CD4-positive, alpha-beta memory T cell (primary cell): Measurements from ENCODE around the gene CLIC1. TPM values are rescaled to one million over a fixed set of nuclear protein-coding genes. Genes with fewer than 3 reads are reported as not detected.

Experiments
- CTCF ChIA-PET: fragments of 350-600 bp; sonication (Branson Sonifier 250); formaldehyde crosslinking; loops from one replicate; lab custom pipeline; 2021; ENCODE audit warnings: inconsistent platforms; ENCODE audit not compliant: partially characterized antibody; lab: Charles Lee
- POLR2A ChIA-PET: fragments of 350-600 bp; sonication (Branson Sonifier 250); formaldehyde crosslinking; loops from one replicate; lab custom pipeline; 2021; ENCODE audit not compliant: partially characterized antibody; lab: Charles Lee
- DNase-seq, 5 donors: peaks; one replicate each; pipeline versions ENCODE4 v3.0.0 to v3.0.0-alpha.2; 2020 to 2022; ENCODE audit warnings: mixed read lengths in 1 of 5
- H3K27ac ChIP-seq: one replicate; pipeline ENCODE4 v1.7.0; 2013; ENCODE audit warnings: low read depth, low read length
- H3K27me3 ChIP-seq: 2 replicates; pipeline ENCODE4 v1.7.0; 2013; ENCODE audit warnings: mild to moderate bottlenecking, low read length, moderate library complexity; ENCODE audit not compliant: insufficient read depth
- H3K36me3 ChIP-seq: 2 replicates; pipeline ENCODE4 v1.7.0; 2013; ENCODE audit warnings: mild to moderate bottlenecking, low read length, moderate library complexity; ENCODE audit not compliant: insufficient read depth
- H3K4me1 ChIP-seq: 2 replicates; pipeline ENCODE4 v1.7.0; 2013; ENCODE audit warnings: mild to moderate bottlenecking, low read length, moderate library complexity; ENCODE audit not compliant: insufficient read depth
- H3K4me3 ChIP-seq, 2 donors: one replicate each; pipeline ENCODE4 v1.7.0; 2013; ENCODE audit warnings: low read length in 2 of 2, mild to moderate bottlenecking in 1 of 2
- H3K9me3 ChIP-seq, 2 donors: one replicate each; pipeline ENCODE4 v1.7.0; 2013; ENCODE audit warnings: low read length in 2 of 2, control low read depth in 1 of 2; ENCODE audit not compliant: control insufficient read depth in 1 of 2
- H3K27ac Mint-ChIP-seq, 7 donors: one replicate each; pipeline ENCODE4 v1.8.0; 2020 to 2021; ENCODE audit warnings: mixed read lengths in 7 of 7, mild to moderate bottlenecking in 6 of 7, inconsistent platforms in 3 of 7, moderate library complexity in 3 of 7
- H3K27me3 Mint-ChIP-seq, 2 donors: one replicate each; pipeline ENCODE4 v1.8.0; 2020 to 2021; ENCODE audit warnings: mixed read lengths in 2 of 2
- H3K36me3 Mint-ChIP-seq, 2 donors: one replicate each; pipeline ENCODE4 v1.8.0; 2020 to 2021; ENCODE audit warnings: mixed read lengths in 2 of 2, inconsistent platforms in 1 of 2, mild to moderate bottlenecking in 1 of 2
- H3K4me1 Mint-ChIP-seq, 4 donors: one replicate each; pipeline ENCODE4 v1.8.0; 2020 to 2021; ENCODE audit warnings: mixed read lengths in 4 of 4, mild to moderate bottlenecking in 1 of 4
- H3K4me3 Mint-ChIP-seq, 8 donors: one replicate each; pipeline ENCODE4 v1.8.0; 2020 to 2021; ENCODE audit warnings: mixed read lengths in 8 of 8, mild to moderate bottlenecking in 7 of 8, moderate library complexity in 6 of 8, inconsistent platforms in 3 of 8
- H3K9me3 Mint-ChIP-seq, 8 donors: one replicate each; pipeline ENCODE4 v1.8.0; 2020 to 2021; ENCODE audit warnings: mixed read lengths in 8 of 8, mild to moderate bottlenecking in 5 of 8, inconsistent platforms in 3 of 8, moderate library complexity in 1 of 8
- intact Hi-C: fragments of 100-400 bp; cut with micrococcal nuclease; formaldehyde crosslinking; loops from one replicate; pipeline ENCODE4 v1.15.1; 2023
- polyA plus RNA-seq, 2 donors: library from polyadenylated mRNA; unstranded; fragments of 300-500 nt; fragmentation: Illumina TruSeq; gene quantifications; one replicate each; pipeline ENCODE4 v1.2.3, GENCODE V29; 2021
- total RNA-seq, 2 experiments: library from RNA; stranded (reverse); gene quantifications; one replicate each; pipeline ENCODE4 v1.2.3, GENCODE V29; 2021

The CLIC1 gene
- total and polyA plus RNA-seq, 4 experiments from 2014 or later = 91.0 to 601 (median 280) TPM

DNA sequence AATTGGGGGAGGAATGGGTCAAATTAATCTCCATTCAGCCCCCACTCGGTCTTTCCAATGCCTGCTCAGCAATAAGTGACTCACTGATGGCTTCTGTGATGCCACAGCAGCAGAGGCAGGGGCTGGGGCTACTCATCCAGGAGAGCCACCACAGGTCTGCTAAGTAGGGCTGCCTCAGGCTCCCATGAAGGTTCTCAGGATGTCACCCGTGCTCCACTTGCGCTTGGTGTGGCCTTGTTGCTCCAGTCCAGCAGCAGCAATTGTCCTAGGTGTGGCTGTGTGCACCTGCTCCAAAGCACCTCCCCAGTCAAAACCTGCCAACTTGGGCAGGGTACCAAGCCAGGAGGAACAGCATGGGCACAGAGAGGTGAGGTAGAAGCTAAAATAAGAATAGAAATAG, 14.2 kb downstream of the CLIC1 start:
- no peaks in the 10 kb centered on the region for H3K36me3 ChIP-seq
- H3K4me3 ChIP-seq = no peak overlapping the region
- H3K9me3 ChIP-seq = no peaks in the 10 kb centered on the region
- H3K9me3 Mint-ChIP-seq = no peaks in the 10 kb centered on the region
- peaks cover 0 to 2% of the 10 kb centered on the region in 2 donors for H3K27me3 Mint-ChIP-seq
- no peak overlapping the region for H3K27ac ChIP-seq
- intact Hi-C loops = no loop called here
- H3K27me3 ChIP-seq = no peaks in the 10 kb centered on the region
- H3K36me3 Mint-ChIP-seq = peaks cover 0 to 4% of the 10 kb centered on the region in 2 donors
- H3K27ac Mint-ChIP-seq = no peak overlapping the region
- CTCF ChIA-PET = interaction anchor here (1.1 to 1.6 kb wide), 2 partner anchors 48 to 108 kb away, joined by 3 to 4 read pairs; no protein-coding TSS in a partner anchor
- DNase-seq = no peak
- H3K4me1 ChIP-seq = peaks cover 16% of the 10 kb centered on the region
- H3K4me1 Mint-ChIP-seq = peaks cover 6 to 22% (median 13%) of the 10 kb centered on the region in 4 donors
- POLR2A ChIA-PET = interaction anchor here (1.0 kb wide), 1 partner anchor 92 kb away, joined by 4 read pairs; no protein-coding TSS in a partner anchor
- H3K4me3 Mint-ChIP-seq = no peak overlapping the region

DNA sequence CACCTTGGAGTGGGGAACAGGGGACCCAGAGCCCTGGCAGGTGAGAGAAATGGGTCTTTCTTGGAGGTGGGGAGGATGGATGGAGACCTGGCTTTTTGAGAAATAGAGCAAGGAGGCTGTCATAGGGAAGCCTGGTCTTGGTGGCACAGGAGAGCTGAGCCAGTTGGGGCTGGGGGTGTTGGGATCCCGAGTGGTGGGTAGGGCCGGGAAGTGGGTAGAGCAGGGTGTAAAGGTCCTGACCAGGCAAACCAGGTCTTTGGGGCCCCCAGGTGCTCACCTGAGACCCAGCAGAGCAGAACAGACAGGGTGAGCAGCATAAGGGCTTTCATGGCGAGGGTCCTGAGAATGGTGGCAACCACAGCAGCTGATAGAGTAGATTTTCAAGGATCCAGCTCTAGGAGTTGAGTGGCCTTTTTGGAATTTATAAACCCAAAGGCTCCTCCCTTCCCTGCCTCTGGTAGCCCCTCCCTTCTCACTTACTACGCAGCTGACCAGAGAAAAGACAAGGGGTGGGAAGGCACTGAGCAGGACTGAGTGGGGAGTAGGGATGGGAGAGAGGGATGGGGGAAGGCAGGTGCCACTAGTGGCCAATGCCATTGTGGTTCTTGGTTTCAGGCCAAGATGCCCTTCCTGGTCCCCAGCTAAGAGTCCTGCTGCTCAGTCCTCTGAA, 14.8 kb downstream of the CLIC1 start, which contains the start of gene LY6G6C:
TSS of gene LY6G6C (minus strand) at position 396 of the 670 bp plus-strand sequence. CDS start at position 329, 67 bp downstream.
- H3K36me3 ChIP-seq = no peaks in the 10 kb centered on the region
- Mint-ChIP-seq H3K4me1 (peaks cover 4 to 15% (median 9%) of the 10 kb centered on the region in 4 donors), H3K36me3 (peaks cover 0 to 4% of the 10 kb centered on the region in 2 donors), H3K9me3 (no peaks in the 10 kb centered on the region), H3K4me3 (no peak within 1 kb of the TSS), H3K27me3 (peaks cover 0 to 2% of the 10 kb centered on the region in 2 donors), H3K27ac (peak within 1 kb of the TSS in 1 of 7 donors; percentile 74)
- H3K27me3 ChIP-seq = no peaks in the 10 kb centered on the region
- intact Hi-C loops = no loop called here
- peaks cover 10% of the 10 kb centered on the region for H3K4me1 ChIP-seq
- H3K9me3 ChIP-seq = no peaks in the 10 kb centered on the region
- H3K27ac ChIP-seq = no peak within 1 kb of the TSS
- POLR2A ChIA-PET = no interaction called here
- no peak for DNase-seq
- no peak within 1 kb of the TSS for H3K4me3 ChIP-seq
- CTCF ChIA-PET = no interaction called here

DNA sequence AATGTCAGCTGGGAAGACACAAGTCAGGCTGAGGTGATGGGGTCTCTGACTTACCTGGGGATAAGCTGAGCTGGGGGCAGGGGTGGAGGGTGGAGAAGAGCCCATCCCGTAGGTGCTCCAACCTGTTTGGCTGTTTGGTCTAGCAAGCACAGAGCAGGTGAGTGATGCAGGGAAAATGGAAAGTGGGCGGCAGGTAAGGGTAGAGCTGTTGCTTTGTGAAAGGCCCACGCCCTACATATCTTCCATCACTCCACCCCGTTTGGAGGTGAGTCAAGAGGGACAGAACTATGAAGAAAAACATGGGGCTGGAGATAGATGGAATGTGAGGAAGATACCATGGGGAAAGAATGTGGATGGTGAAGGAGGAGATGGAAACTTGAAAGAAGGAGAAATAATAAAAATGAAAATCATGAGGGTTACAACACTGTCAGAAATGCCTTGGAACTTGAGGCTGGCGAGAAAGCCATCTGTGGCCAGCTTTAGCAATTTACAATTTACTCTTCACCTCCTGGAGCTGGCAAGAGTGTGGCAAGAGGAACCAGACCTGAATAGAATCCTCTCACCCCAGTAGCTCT, 16.0 kb downstream of the CLIC1 start:
- H3K36me3 ChIP-seq = no peaks in the 10 kb centered on the region
- no peaks in the 10 kb centered on the region for H3K4me1 ChIP-seq
- H3K9me3 ChIP-seq = no peaks in the 10 kb centered on the region
- intact Hi-C loops = no loop called here
- H3K4me3 Mint-ChIP-seq = no peak overlapping the region
- CTCF ChIA-PET = interaction anchor here (1.7 kb wide), 1 partner anchor 49 kb away, joined by 5 read pairs; no protein-coding TSS in a partner anchor
- DNase-seq = no peak
- peak overlapping the region in 2 of 7 donors; percentile 24 to 71 for H3K27ac Mint-ChIP-seq
- H3K4me1 Mint-ChIP-seq = peaks cover 0 to 5% (median under 1%) of the 10 kb centered on the region in 4 donors
- no peak overlapping the region for H3K4me3 ChIP-seq
- no peaks in the 10 kb centered on the region for H3K9me3 Mint-ChIP-seq
- POLR2A ChIA-PET = interaction anchor here (0.6 to 1.2 kb wide), 2 partner anchors 18 to 101 kb away, joined by 3 to 6 read pairs; no protein-coding TSS in a partner anchor
- no peaks in the 10 kb centered on the region for H3K27me3 ChIP-seq
- H3K36me3 Mint-ChIP-seq = no peaks in the 10 kb centered on the region
- H3K27ac ChIP-seq = no peak overlapping the region
- peaks cover 0 to 2% of the 10 kb centered on the region in 2 donors for H3K27me3 Mint-ChIP-seq

DNA sequence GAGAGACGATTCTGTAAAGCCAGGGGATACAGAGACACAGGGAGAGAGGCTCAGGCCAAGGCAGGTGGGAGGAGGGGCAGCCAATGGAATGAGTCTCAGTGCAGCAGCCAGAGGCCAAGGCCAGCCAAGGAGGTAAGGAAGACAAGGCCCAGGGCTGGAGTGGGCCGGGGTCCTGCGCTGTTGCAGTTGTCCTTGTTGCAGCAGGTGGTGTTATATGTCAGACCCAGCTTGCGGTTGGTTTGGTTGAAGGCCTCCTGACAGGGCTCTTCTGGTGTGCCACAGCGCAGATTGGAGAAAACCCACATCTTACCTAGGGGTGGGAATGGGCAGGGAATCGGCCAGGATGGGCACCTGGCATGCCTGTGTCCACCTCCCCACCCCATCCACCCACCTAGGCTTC, 17.3 kb downstream of the CLIC1 start:
- H3K4me1 ChIP-seq = no peaks in the 10 kb centered on the region
- no peak overlapping the region for H3K27ac ChIP-seq
- DNase-seq = no peak
- H3K9me3 ChIP-seq = no peaks in the 10 kb centered on the region
- Mint-ChIP-seq H3K4me3 (no peak overlapping the region), H3K36me3 (no peaks in the 10 kb centered on the region), H3K4me1 (peaks cover 0 to 5% (median 2%) of the 10 kb centered on the region in 4 donors), H3K9me3 (no peaks in the 10 kb centered on the region), H3K27me3 (peaks cover 0 to 2% of the 10 kb centered on the region in 2 donors), H3K27ac (no peak overlapping the region)
- no peak overlapping the region for H3K4me3 ChIP-seq
- no peaks in the 10 kb centered on the region for H3K27me3 ChIP-seq
- no peaks in the 10 kb centered on the region for H3K36me3 ChIP-seq
- intact Hi-C loops = no loop called here
- POLR2A ChIA-PET = no interaction called here
- CTCF ChIA-PET = interaction anchor here (1.7 kb wide), 1 partner anchor 51 kb away, joined by 5 read pairs; no protein-coding TSS in a partner anchor

DNA sequence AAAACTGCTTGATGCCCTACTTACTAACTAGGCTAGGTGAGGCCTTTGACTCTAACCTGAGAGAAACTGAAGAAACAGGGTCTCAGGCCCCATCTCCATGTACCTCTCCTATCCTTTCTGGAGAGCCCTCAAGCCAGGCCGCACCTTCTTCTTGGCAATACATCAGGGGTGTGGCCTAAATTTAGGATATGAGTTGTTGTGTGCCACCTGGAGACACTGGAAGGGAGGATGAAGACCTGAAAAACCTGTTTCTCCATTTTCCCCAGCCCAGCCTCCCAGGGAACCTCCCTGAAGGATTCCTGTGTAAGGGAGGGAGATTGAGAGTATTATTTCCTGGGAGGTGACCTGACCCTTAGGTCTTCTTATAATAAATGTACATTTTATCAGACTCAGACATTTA, 18.1 kb downstream of the CLIC1 start:
- Mint-ChIP-seq H3K4me1 (peaks cover 0 to 2% (median 1%) of the 10 kb centered on the region in 4 donors), H3K9me3 (no peaks in the 10 kb centered on the region), H3K36me3 (no peaks in the 10 kb centered on the region), H3K27me3 (peaks cover 0 to 2% of the 10 kb centered on the region in 2 donors), H3K4me3 (no peak overlapping the region), H3K27ac (peak overlapping the region in 1 of 7 donors; percentile 42)
- DNase-seq = no peak
- intact Hi-C loops = no loop called here
- H3K27me3 ChIP-seq = no peaks in the 10 kb centered on the region
- H3K9me3 ChIP-seq = no peaks in the 10 kb centered on the region
- H3K4me3 ChIP-seq = no peak overlapping the region
- ChIA-PET CTCF (no interaction called here), POLR2A (no interaction called here)
- H3K36me3 ChIP-seq = no peaks in the 10 kb centered on the region
- H3K4me1 ChIP-seq = no peaks in the 10 kb centered on the region
- H3K27ac ChIP-seq = no peak overlapping the region

DNA sequence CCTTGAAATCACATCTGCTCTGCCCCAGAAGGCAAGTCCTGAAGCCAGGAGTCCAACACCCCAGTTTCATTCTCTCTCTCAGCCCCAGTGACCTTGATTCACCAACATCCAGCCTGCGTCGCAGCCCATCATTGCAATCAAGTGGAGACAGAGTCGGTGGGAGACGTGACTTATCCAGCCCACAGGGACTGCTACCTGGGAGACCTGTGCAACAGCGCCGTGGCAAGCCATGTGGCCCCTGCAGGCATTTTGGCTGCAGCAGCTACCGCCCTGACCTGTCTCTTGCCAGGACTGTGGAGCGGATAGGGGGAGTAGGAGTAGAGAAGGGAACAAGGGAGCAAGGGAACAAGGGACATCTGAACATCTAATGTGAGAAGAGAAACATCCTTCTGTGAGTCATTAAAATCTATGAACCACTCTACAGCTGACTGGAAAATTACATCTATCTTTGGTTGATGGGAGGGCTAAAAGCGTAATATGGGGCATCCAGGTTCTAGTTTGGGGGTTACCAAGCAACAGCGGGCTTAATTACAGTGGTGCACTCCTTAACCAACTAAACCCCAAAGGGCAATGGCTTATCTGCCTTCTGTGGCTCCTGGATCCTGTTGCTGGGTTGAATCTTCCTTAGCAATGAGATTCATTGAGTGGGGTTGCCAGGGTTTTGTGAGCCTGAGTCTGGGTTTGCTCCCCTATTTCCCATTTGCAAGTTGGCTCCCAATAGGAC, 18.7 kb downstream of the CLIC1 start:
- peaks cover 0 to 2% (median 0%) of the 10 kb centered on the region in 4 donors for H3K4me1 Mint-ChIP-seq
- ChIA-PET CTCF (no interaction called here), POLR2A (no interaction called here)
- intact Hi-C loops = no loop called here
- Histone ChIP-seq H3K4me3 (no peak overlapping the region), H3K36me3 (no peaks in the 10 kb centered on the region), H3K27ac (no peak overlapping the region), H3K27me3 (no peaks in the 10 kb centered on the region), H3K9me3 (no peaks in the 10 kb centered on the region), H3K4me1 (no peaks in the 10 kb centered on the region)
- H3K36me3 Mint-ChIP-seq = no peaks in the 10 kb centered on the region
- no peaks in the 10 kb centered on the region for H3K9me3 Mint-ChIP-seq
- no peak overlapping the region for H3K4me3 Mint-ChIP-seq
- H3K27ac Mint-ChIP-seq = no peak overlapping the region
- no peak for DNase-seq
- peaks cover 0 to 2% of the 10 kb centered on the region in 2 donors for H3K27me3 Mint-ChIP-seq
